Measurements from ENCODE around the gene HDHD5.

DNA sequence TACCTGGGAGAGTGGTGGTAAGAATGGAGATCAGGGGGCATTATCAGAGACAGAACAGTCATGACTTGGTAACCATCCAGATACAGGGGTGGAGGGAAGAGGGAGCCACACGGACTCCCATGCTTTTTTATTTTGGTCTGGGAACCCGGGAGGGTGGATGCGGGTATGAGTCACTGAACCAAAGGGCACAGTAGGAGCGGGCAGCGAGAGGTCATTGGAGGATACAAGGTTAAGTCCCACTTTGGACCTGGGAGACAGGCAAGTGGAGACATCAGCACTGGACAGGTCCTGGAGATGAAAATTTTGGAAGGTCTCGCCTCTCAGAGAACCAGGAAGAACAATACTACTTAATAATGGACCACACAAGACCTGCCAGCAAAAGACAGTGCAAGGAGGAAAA, 6.7 kb downstream of the HDHD5 start:
- TF ChIP-seq, protein P1, sequence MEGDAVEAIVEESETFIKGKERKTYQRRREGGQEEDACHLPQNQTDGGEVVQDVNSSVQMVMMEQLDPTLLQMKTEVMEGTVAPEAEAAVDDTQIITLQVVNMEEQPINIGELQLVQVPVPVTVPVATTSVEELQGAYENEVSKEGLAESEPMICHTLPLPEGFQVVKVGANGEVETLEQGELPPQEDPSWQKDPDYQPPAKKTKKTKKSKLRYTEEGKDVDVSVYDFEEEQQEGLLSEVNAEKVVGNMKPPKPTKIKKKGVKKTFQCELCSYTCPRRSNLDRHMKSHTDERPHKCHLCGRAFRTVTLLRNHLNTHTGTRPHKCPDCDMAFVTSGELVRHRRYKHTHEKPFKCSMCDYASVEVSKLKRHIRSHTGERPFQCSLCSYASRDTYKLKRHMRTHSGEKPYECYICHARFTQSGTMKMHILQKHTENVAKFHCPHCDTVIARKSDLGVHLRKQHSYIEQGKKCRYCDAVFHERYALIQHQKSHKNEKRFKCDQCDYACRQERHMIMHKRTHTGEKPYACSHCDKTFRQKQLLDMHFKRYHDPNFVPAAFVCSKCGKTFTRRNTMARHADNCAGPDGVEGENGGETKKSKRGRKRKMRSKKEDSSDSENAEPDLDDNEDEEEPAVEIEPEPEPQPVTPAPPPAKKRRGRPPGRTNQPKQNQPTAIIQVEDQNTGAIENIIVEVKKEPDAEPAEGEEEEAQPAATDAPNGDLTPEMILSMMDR (IDR thresholded peaks at IDR 0.05; ENCODE audit: insufficient read depth, low read length, poor library complexity, severe bottlenecking): no peak
- TF ChIP-seq EZH2phosphoT487 (conservative IDR thresholded peaks at IDR 0.05; ENCODE audit: low read length): no peak

Measured in SU-DHL-6 (cell line).